D721Med (cell line): ENCODE results near the gene ASS1.
"Not testable (repeated sequence)": the region's sequence is repeated elsewhere in the genome, so short reads cannot be mapped to it uniquely, and the experiment has no call there.

Experiments
- DNase-seq: peaks from one replicate; pipeline ENCODE4 v3.0.0; 2011; ENCODE audit warnings: low spot score; ENCODE audit not compliant: insufficient read length
- FAIRE-seq: peaks from 2 replicates; lab custom pipeline; 2011; peaks lifted over from hg19 to GRCh38; lab: Jason Lieb, UNC
- TF ChIP-seq, protein P1 (sequence below): IDR thresholded peaks from 2 replicates; pipeline ENCODE4 v1.5.1; 2012; ENCODE audit warnings: mild to moderate bottlenecking, control low read depth; ENCODE audit not compliant: insufficient read depth; ENCODE audit errors: missing control alignments

The ASS1 gene

GRCh38 chr9:130444565-130445221 lies at the start of gene ASS1:
Gene ASS1 (plus strand): TSS chr9:130444961. CDS start chr9:130452229, 7,268 bp downstream.
- peak; percentile 91 for DNase-seq
- no peak for FAIRE-seq
- TF ChIP-seq, protein P1, sequence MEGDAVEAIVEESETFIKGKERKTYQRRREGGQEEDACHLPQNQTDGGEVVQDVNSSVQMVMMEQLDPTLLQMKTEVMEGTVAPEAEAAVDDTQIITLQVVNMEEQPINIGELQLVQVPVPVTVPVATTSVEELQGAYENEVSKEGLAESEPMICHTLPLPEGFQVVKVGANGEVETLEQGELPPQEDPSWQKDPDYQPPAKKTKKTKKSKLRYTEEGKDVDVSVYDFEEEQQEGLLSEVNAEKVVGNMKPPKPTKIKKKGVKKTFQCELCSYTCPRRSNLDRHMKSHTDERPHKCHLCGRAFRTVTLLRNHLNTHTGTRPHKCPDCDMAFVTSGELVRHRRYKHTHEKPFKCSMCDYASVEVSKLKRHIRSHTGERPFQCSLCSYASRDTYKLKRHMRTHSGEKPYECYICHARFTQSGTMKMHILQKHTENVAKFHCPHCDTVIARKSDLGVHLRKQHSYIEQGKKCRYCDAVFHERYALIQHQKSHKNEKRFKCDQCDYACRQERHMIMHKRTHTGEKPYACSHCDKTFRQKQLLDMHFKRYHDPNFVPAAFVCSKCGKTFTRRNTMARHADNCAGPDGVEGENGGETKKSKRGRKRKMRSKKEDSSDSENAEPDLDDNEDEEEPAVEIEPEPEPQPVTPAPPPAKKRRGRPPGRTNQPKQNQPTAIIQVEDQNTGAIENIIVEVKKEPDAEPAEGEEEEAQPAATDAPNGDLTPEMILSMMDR = no peak

DNA sequence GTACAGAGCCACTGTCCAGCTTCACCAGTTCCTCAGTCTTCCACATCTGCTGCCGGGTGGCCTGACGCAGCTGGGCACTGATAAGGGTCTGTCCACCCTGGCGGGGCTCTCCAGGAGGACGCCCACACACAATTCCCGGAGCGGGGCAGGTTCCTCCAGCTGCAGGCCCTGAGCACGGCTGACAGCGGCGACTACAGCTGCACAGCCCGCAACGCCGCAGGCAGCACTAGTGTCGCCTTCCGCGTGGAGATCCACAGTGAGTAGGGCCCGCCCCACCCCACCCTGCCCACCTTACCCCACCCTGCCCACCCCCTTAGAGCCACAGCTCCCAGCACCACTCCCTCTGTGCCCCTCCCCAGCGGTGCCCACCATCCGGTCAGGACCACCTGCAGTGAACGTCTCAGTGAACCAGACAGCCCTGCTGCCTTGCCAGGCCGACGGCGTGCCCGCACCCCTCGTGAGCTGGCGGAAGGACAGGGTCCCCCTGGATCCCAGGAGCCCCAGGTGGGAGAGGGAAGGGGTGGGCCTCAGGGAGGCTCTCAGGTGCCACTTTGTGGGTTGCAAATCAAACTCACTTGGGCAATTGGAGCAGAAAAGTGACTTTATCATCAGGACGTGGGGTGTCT lies 48.8 kb upstream of the ASS1 start:
- FAIRE-seq (no peak), DNase-seq (no peak)
- TF ChIP-seq, protein P1 = no peak

- TF ChIP-seq, protein P1 = no peak
- DNase-seq = no peak
Observed at GRCh38 chr9:130396581-130396980, 48.2 kb upstream of the ASS1 start.

DNA sequence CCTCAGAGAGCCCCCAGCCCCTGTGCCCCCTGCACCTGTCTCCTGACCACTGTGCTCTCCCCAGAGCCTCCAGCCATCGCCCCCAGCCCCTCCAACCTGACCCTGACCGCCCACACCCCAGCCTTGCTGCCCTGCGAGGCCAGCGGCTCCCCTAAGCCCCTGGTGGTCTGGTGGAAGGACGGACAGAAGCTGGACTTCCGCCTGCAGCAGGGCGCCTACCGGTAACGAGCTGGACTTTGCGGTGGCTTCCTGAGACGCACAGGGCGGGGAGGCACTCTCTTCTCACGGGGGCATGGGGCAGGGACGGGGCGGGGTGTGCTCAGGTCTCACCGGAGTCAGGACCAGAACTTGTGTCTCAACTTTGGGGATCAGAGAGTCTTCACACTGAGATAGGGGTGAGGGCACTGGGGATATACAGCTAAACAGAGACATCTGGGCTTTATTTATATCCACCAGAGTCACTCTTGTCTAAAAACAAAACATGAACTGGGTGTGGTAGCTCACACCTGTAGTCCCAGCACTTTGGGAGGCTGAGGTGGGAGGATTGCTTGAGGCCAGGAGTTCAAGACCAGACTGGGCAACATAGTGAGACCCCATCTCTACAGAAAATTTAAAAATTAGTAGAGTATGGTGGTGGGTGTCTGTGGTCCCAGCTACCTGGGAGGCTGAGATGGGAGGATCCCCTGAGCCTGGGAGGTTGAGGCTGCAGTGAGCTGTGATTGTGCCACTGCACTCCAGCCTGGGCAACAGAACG lies 46.1 kb upstream of the ASS1 start:
- DNase-seq = no peak
- no peak for FAIRE-seq
- TF ChIP-seq, protein P1 = no peak

More at GRCh38 chr9:130396581-130396980, 48.2 kb upstream of the ASS1 start:
- no peak for FAIRE-seq

- FAIRE-seq (no peak), DNase-seq (no peak)
- TF ChIP-seq, protein P1 = no peak
Observed at GRCh38 chr9:130399768-130400167, 45.0 kb upstream of the ASS1 start.

GRCh38 chr9:130400870-130401269 lies 43.9 kb upstream of the ASS1 start:
- FAIRE-seq (no peak), DNase-seq (no peak)
- TF ChIP-seq, protein P1 = no peak

- DNase-seq, FAIRE-seq: not testable (repeated sequence)
Observed at GRCh38 chr9:130401742-130402141, 43.0 kb upstream of the ASS1 start.
